Measurements from ENCODE around the gene B3GNT3. TPM values are rescaled to one million over a fixed set of nuclear protein-coding genes. Genes with fewer than 3 reads are reported as not detected.

Gene B3GNT3
- total RNA-seq, 2 donors from 2014 or later = 2.0 to 6.0 TPM

- TF ChIP-seq CTCF (IDR thresholded peaks at IDR 0.05) (no peak), POLR2A (IDR thresholded peaks at IDR 0.05) (no peak)
- no peak for ATAC-seq
- H3K9me3 ChIP-seq = no peaks in the 10 kb centered on the region
- H3K4me1 ChIP-seq = peaks cover 12% of the 10 kb centered on the region
- 12 to 36% methylated on average over 1 of the region's 1 CpG for WGBS, 2 donors
- H3K27ac ChIP-seq = no peak overlapping the region
- no peak for DNase-seq
- H3K27me3 ChIP-seq = no peaks in the 10 kb centered on the region
- intact Hi-C loops (cut with DNase I) = no loop called here
- no peak overlapping the region for H3K4me3 ChIP-seq
- no peaks in the 10 kb centered on the region for H3K36me3 ChIP-seq (replicated peaks in 1 of 2; ENCODE audit: insufficient read depth in 1 of 2, low read depth in 2 of 2)
These were observed 27.4 kb upstream of the B3GNT3 start for GRCh38 chr19:17767559-17767958.

GRCh38 chr19:17770613-17771012 is 24.3 kb upstream of the B3GNT3 start:
- Histone ChIP-seq H3K4me1 (peaks cover 12% of the 10 kb centered on the region), H3K9me3 (no peaks in the 10 kb centered on the region), H3K27ac (no peak overlapping the region), H3K27me3 (no peaks in the 10 kb centered on the region), H3K36me3 (replicated peaks in 1 of 2; ENCODE audit: insufficient read depth in 1 of 2, low read depth in 2 of 2) (no peaks in the 10 kb centered on the region), H3K4me3 (no peak overlapping the region)
- TF ChIP-seq CTCF (IDR thresholded peaks at IDR 0.05) (no peak), POLR2A (IDR thresholded peaks at IDR 0.05) (no peak)
- no peak for DNase-seq
- no peak for ATAC-seq
- 61 to 67% methylated on average over 5 to 12 of the region's 13 CpGs for WGBS, 2 donors
- intact Hi-C loops (cut with DNase I) = loop anchor here (10.0 kb wide), 1 partner anchor 156 kb away; no protein-coding TSS in a partner anchor

GRCh38 chr19:17772172-17772571 is 22.8 kb upstream of the B3GNT3 start:
- Histone ChIP-seq H3K27me3 (no peaks in the 10 kb centered on the region), H3K4me1 (peaks cover under 1% of the 10 kb centered on the region), H3K27ac (no peak overlapping the region), H3K36me3 (replicated peaks in 1 of 2; ENCODE audit: insufficient read depth in 1 of 2, low read depth in 2 of 2) (no peaks in the 10 kb centered on the region), H3K9me3 (no peaks in the 10 kb centered on the region), H3K4me3 (no peak overlapping the region)
- DNase-seq = no peak
- WGBS, 2 donors = 87 to 90% methylated on average over 4 of the region's 4 CpGs
- ATAC-seq = no peak
- intact Hi-C loops (cut with DNase I) = loop anchor here (10.0 kb wide), 1 partner anchor 157 kb away; no protein-coding TSS in a partner anchor
- TF ChIP-seq CTCF (IDR thresholded peaks at IDR 0.05) (no peak), POLR2A (IDR thresholded peaks at IDR 0.05) (no peak)

- 52 to 66% methylated on average over 9 to 16 of the region's 16 CpGs for WGBS, 2 donors
- Histone ChIP-seq H3K4me1 (peaks cover 6% of the 10 kb centered on the region), H3K27ac (no peak overlapping the region), H3K27me3 (no peaks in the 10 kb centered on the region), H3K4me3 (no peak overlapping the region), H3K36me3 (replicated peaks in 1 of 2; ENCODE audit: insufficient read depth in 1 of 2, low read depth in 2 of 2) (no peaks in the 10 kb centered on the region), H3K9me3 (no peaks in the 10 kb centered on the region)
- ATAC-seq (no peak), DNase-seq (peak in 2 of 4 donors; percentile 25 to 44)
- TF ChIP-seq POLR2A (IDR thresholded peaks at IDR 0.05) (no peak), CTCF (IDR thresholded peaks at IDR 0.05) (peak in 6 of 7 experiments; percentile 17 to 37 (median 22))
- intact Hi-C loops (cut with DNase I) = loop anchor here (10.0 kb wide), 1 partner anchor 161 kb away; no protein-coding TSS in a partner anchor
These were observed 19.6 kb upstream of the B3GNT3 start for GRCh38 chr19:17775245-17775927.
